ENCODE measurements around the gene CNTNAP5.

CNTNAP5 gene

GRCh38 chr2:124450481-124450880, 425.4 kb downstream of the CNTNAP5 start:
- no peak for DNase-seq (ENCODE audit: low spot score)

- DNase-seq (ENCODE audit: low spot score): no peak
Measured at GRCh38 chr2:124476291-124476690, 451.2 kb downstream of the CNTNAP5 start.

- no peak for DNase-seq (ENCODE audit: low spot score)
Measured at GRCh38 chr2:124478761-124479160, 453.7 kb downstream of the CNTNAP5 start.

GRCh38 chr2:124480958-124481357, 455.9 kb downstream of the CNTNAP5 start:
- DNase-seq (ENCODE audit: low spot score): no peak

GRCh38 chr2:124482044-124482443, 457.0 kb downstream of the CNTNAP5 start:
- DNase-seq (ENCODE audit: low spot score): no peak

GRCh38 chr2:124482551-124482950, 457.5 kb downstream of the CNTNAP5 start:
- no peak for DNase-seq (ENCODE audit: low spot score)

GRCh38 chr2:124485659-124486058, 460.6 kb downstream of the CNTNAP5 start:
- no peak for DNase-seq (ENCODE audit: low spot score)

GRCh38 chr2:124489686-124490085, 464.6 kb downstream of the CNTNAP5 start:
- no peak for DNase-seq (ENCODE audit: low spot score)

GRCh38 chr2:124501575-124502152, 476.6 kb downstream of the CNTNAP5 start:
- no peak for DNase-seq (ENCODE audit: low spot score)

- DNase-seq (ENCODE audit: low spot score): no peak
Measured at GRCh38 chr2:124514236-124514635, 489.1 kb downstream of the CNTNAP5 start.

GRCh38 chr2:124520953-124521352, 495.9 kb downstream of the CNTNAP5 start:
- no peak for DNase-seq (ENCODE audit: low spot score)

GRCh38 chr2:124523096-124523495, 498.0 kb downstream of the CNTNAP5 start:
- no peak for DNase-seq (ENCODE audit: low spot score)

- no peak for DNase-seq (ENCODE audit: low spot score)
Measured at GRCh38 chr2:124524155-124524915, 499.2 kb downstream of the CNTNAP5 start.

GRCh38 chr2:124526221-124526620, 501.1 kb downstream of the CNTNAP5 start:
- no peak for DNase-seq (ENCODE audit: low spot score)

GRCh38 chr2:124530203-124530602, 505.1 kb downstream of the CNTNAP5 start:
- DNase-seq (ENCODE audit: low spot score): no peak

- DNase-seq (ENCODE audit: low spot score): no peak
Measured at GRCh38 chr2:124533226-124533954, 508.3 kb downstream of the CNTNAP5 start.

GRCh38 chr2:124534028-124534427, 508.9 kb downstream of the CNTNAP5 start:
- DNase-seq (ENCODE audit: low spot score): no peak

GRCh38 chr2:124535816-124536215, 510.7 kb downstream of the CNTNAP5 start:
- DNase-seq (ENCODE audit: low spot score): no peak

GRCh38 chr2:124536591-124536990, 511.5 kb downstream of the CNTNAP5 start:
- DNase-seq (ENCODE audit: low spot score): no peak

GRCh38 chr2:124538549-124538948, 513.5 kb downstream of the CNTNAP5 start:
- no peak for DNase-seq (ENCODE audit: low spot score)

GRCh38 chr2:124540805-124541204, 515.7 kb downstream of the CNTNAP5 start:
- no peak for DNase-seq (ENCODE audit: low spot score)

- no peak for DNase-seq (ENCODE audit: low spot score)
Measured at GRCh38 chr2:124542932-124543640, 518.0 kb downstream of the CNTNAP5 start.

GRCh38 chr2:124547700-124548099, 522.6 kb downstream of the CNTNAP5 start:
- no peak for DNase-seq (ENCODE audit: low spot score)
